HepG2 (cell line): Measurements from ENCODE around the gene TMBIM6. TPM values are rescaled to one million over a fixed set of nuclear protein-coding genes. Genes with fewer than 3 reads are reported as not detected.

Experiments used
- ATAC-seq: fragments of 200-7000 bp; cut with Tn5 transposase; 3 replicates; pipeline ENCODE4 v1.9.1; 2020; ENCODE audit warnings: mild to moderate bottlenecking, moderate library complexity
- BruUV-seq: library from RNA; stranded (reverse); fragments of 400-500 nt; replicated peaks from 2 replicates; lab custom pipeline; 2021; lab: Mats Ljungman, UMichigan
- CTCF ChIA-PET: fragments of 300-600 bp; formaldehyde crosslinking; extraction: SDS; loops from one replicate; lab custom pipeline; 2021; ENCODE audit warnings: low total read pairs, inconsistent platforms, low intra/inter-chr PET ratio; lab: Yijun Ruan, JAX
- POLR2A ChIA-PET: fragments of 350-600 bp; sonication (Branson Sonifier 250); formaldehyde crosslinking; loops from one replicate; lab custom pipeline; 2020; ENCODE audit warnings: antibody characterized with exemption, inconsistent platforms; lab: Yijun Ruan, JAX
- DNase-seq: peaks from one replicate; pipeline ENCODE4 v3.0.0-alpha.2; 2015; ENCODE audit warnings: low spot score
- FAIRE-seq: peaks from 3 replicates; lab custom pipeline; 2011; peaks lifted over from hg19 to GRCh38; lab: Jason Lieb, UNC
- H2AFZ ChIP-seq: one replicate; pipeline ENCODE4 v1.6.1; 2011; ENCODE audit warnings: low read length, inconsistent platforms
- H3K27ac ChIP-seq: fragments of 300-600 bp; 3 replicates; pipeline ENCODE4 v1.8.0; 2011; ENCODE audit warnings: mixed run types, mild to moderate bottlenecking, mixed read lengths, low read length, inconsistent platforms; ENCODE audit not compliant: insufficient read depth; ENCODE audit errors: extremely low read length
- H3K27me3 ChIP-seq, 2 experiments: fragments of 200-600 bp in 1 of 2; 2 replicates in 1 of 2; 3 replicates in 1 of 2; pipeline versions ENCODE4 v1.6.0 to v1.8.0; 2011; ENCODE audit warnings: low read length in 2 of 2, mild to moderate bottlenecking in 2 of 2, moderate library complexity in 2 of 2, inconsistent platforms in 1 of 2; ENCODE audit not compliant: insufficient read depth in 2 of 2, control insufficient read depth in 1 of 2
- H3K36me3 ChIP-seq, 2 experiments: fragments of 200-600 bp in 1 of 2; replicated peaks in 1 of 2; 2 replicates in 1 of 2; 3 replicates in 1 of 2; pipeline versions ENCODE4 v1.5.1 to v1.8.0; 2011; ENCODE audit warnings: low read length in 2 of 2, inconsistent platforms in 1 of 2; ENCODE audit not compliant: insufficient read depth in 2 of 2, control insufficient read depth in 1 of 2
- H3K4me1 ChIP-seq: 2 replicates; pipeline ENCODE4 v1.5.1; 2012; ENCODE audit warnings: low read length, inconsistent platforms; ENCODE audit not compliant: insufficient read depth
- H3K4me2 ChIP-seq: 2 replicates; pipeline ENCODE4 v1.6.0; 2011; ENCODE audit warnings: low read depth, low read length, inconsistent platforms
- H3K4me3 ChIP-seq, 3 experiments: fragments of 200-600 bp in 1 of 3; sonication (generic), shearing (Covaris generic) in 1 of 3; replicated peaks in 1 of 3; 2 replicates each; pipeline ENCODE4 v1.5.1; 2011 to 2016; ENCODE audit warnings: low read length in 3 of 3, inconsistent platforms in 2 of 3, low read depth in 2 of 3, mild to moderate bottlenecking in 2 of 3, control low read depth in 1 of 3, mixed read lengths in 1 of 3; ENCODE audit not compliant: insufficient read depth in 1 of 3
- H3K79me2 ChIP-seq: one replicate; pipeline ENCODE4 v1.6.1; 2011; ENCODE audit warnings: low read length, inconsistent platforms; ENCODE audit not compliant: insufficient read depth
- H3K9ac ChIP-seq: 2 replicates; pipeline ENCODE4 v1.6.0; 2011; ENCODE audit warnings: mild to moderate bottlenecking, low read depth, low read length, inconsistent platforms; ENCODE audit not compliant: insufficient read depth
- H3K9me3 ChIP-seq: 2 replicates; pipeline ENCODE4 v1.5.1; 2012; ENCODE audit warnings: mild to moderate bottlenecking, low read length
- H4K20me1 ChIP-seq: 2 replicates; pipeline ENCODE4 v1.6.0; 2011; ENCODE audit warnings: inconsistent platforms, mild to moderate bottlenecking, low read length, moderate library complexity; ENCODE audit not compliant: insufficient read depth
- CREM ChIP-seq, 2 experiments: sonication (generic) in 1 of 2; formaldehyde crosslinking in 1 of 2; IDR thresholded peaks; 2 replicates each; pipeline versions ENCODE4 v1.4.0 to v1.6.1; 2016 to 2020; ENCODE audit warnings: antibody characterized with exemption in 1 of 2, mild to moderate bottlenecking in 1 of 2, missing genetic modification reagents in 1 of 2
- DPF2 ChIP-seq: sonication (generic); formaldehyde crosslinking; IDR thresholded peaks from 2 replicates; pipeline ENCODE4 v1.4.0; 2020; ENCODE audit warnings: mild to moderate bottlenecking, low read depth, missing genetic modification reagents, borderline replicate concordance
- EHMT2 ChIP-seq: fragments of 200-600 bp; sonication (generic); IDR thresholded peaks from 2 replicates; pipeline ENCODE4 v1.7.0; 2017; ENCODE audit warnings: antibody characterized with exemption, low read depth, low read length, borderline replicate concordance
- IKZF1 ChIP-seq: fragments of 450-650 bp; IDR thresholded peaks from 2 replicates; pipeline ENCODE4 v1.7.1; 2016
- LCORL ChIP-seq, 2 experiments: fragments of 450-650 bp in 1 of 2; sonication (generic) in 1 of 2; formaldehyde crosslinking in 1 of 2; IDR thresholded peaks; 2 replicates each; pipeline versions ENCODE4 v1.5.0 to v1.6.1; 2017 to 2020; ENCODE audit warnings: antibody characterized with exemption in 1 of 2, missing genetic modification reagents in 1 of 2
- MEIS2 ChIP-seq: sonication (generic); formaldehyde crosslinking; IDR thresholded peaks from 2 replicates; pipeline ENCODE4 v1.9.0; 2021; ENCODE audit warnings: mild to moderate bottlenecking, missing genetic modification reagents
- MYC ChIP-seq: sonication (generic); formaldehyde crosslinking; IDR thresholded peaks from 2 replicates; pipeline ENCODE4 v1.9.0; 2021; ENCODE audit warnings: missing genetic modification reagents, borderline replicate concordance
- MYNN ChIP-seq: sonication (generic); formaldehyde crosslinking; IDR thresholded peaks from 2 replicates; pipeline ENCODE4 v1.4.0; 2020; ENCODE audit warnings: mild to moderate bottlenecking, low read depth, missing genetic modification reagents
- TFDP2 ChIP-seq: sonication (generic); formaldehyde crosslinking; IDR thresholded peaks from 2 replicates; pipeline ENCODE4 v1.4.0; 2020; ENCODE audit warnings: missing genetic modification reagents
- TMF1 ChIP-seq: sonication (generic); formaldehyde crosslinking; IDR thresholded peaks from 2 replicates; pipeline ENCODE4 v1.8.1; 2022; ENCODE audit warnings: low read depth, missing genetic modification reagents
- ZNF136 ChIP-seq: sonication (generic); formaldehyde crosslinking; IDR thresholded peaks from 2 replicates; pipeline ENCODE4 v1.8.1; 2022; ENCODE audit warnings: low read depth, mild to moderate bottlenecking, moderate library complexity, missing genetic modification reagents
- WGBS: methylation state at CpG from one replicate; pipeline ENCODE4 v1.1.6; 2017; ENCODE audit warnings: low lambda C conversion rate; 5-methylcytosine and 5-hydroxymethylcytosine counted together
- in situ Hi-C: cut with HindIII; loops from 2 replicates; pipeline ENCODE4 v1.10.0; 2017; ENCODE audit warnings: low pct_unique_long_range_greater_than_20kb; ENCODE audit not compliant: extremely low pct_ligation_motif_present
- intact Hi-C: fragments of 100-400 bp; cut with micrococcal nuclease; formaldehyde crosslinking; loops from one replicate; pipeline ENCODE4 v1.10.0; 2022; ENCODE audit not compliant: unreplicated experiment
- polyA plus RNA-seq, 8 experiments: library from polyadenylated mRNA; depleted of rRNA in 3 of 8; stranded (reverse) in 7 of 8; unstranded in 1 of 8; fragments of >200 nt; fragmentation: Illumina TruSeq in 4 of 8; extraction: Trizol in 4 of 8; gene quantifications; 2 replicates each; pipeline versions ENCODE4 v1.2.1 to v1.2.3, GENCODE V29; 2011 to 2016; ENCODE audit warnings: low read depth in 4 of 8, missing spikeins in 1 of 8, mixed read lengths in 1 of 8; ENCODE audit not compliant: insufficient read depth in 1 of 8
- total RNA-seq, 5 experiments: library from RNA; depleted of rRNA; stranded (reverse); fragments of >200 nt; fragmentation: Illumina TruSeq; extraction: Trizol; gene quantifications; 2 replicates each; pipeline ENCODE4 v1.2.3, GENCODE V29; 2016; ENCODE audit warnings: low read depth in 1 of 5
- TF ChIP-seq, protein P1 (sequence below): IDR thresholded peaks from 2 replicates; pipeline ENCODE4 v1.6.1; 2016; ENCODE audit warnings: low read depth
- TF ChIP-seq, protein P2 (sequence below): IDR thresholded peaks from 2 replicates; pipeline ENCODE4 v1.6.1; 2012; ENCODE audit warnings: low read depth, low read length, improper control_type of control experiment
- TF ChIP-seq, protein P3 (sequence below): sonication (generic); formaldehyde crosslinking; IDR thresholded peaks from 2 replicates; pipeline ENCODE4 v1.4.0; 2020; ENCODE audit warnings: missing genetic modification reagents

Gene TMBIM6
- total and polyA plus RNA-seq, 2 of the 13 experiments (the other 11 are each of a cell fraction or from before 2014, with no cell fraction given) = 412 to 468 TPM

DNA sequence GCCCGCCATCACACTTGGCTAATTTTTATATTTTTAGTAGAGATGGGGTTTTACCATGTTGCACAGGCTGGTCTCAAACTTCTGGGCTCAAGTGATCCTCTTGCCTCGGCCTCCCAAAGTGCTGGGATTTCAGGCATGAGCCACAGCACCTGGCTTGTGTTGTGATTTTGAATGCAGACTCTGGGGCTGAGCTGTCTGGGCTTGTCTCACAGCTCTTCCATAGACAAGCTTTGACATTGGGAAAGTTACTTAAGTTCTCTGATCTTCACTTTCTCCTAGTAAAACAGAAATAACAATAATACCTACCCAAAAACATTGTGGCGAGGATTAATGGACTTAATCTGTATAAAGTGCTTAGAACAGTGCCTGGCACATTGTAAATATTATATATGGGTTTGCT, 36.0 kb downstream of the TMBIM6 start:
- BruUV-seq = no TSS peak
- POLR2A ChIA-PET = interaction anchor here (2.2 kb wide), 1 partner anchor 36 kb away, joined by 12 read pairs; the partner anchor contains the start of gene TMBIM6
- ATAC-seq (no peak), FAIRE-seq (no peak), DNase-seq (no peak)
- 38% methylated on average over 3 of the region's 3 CpGs for WGBS
- Histone ChIP-seq H3K27me3 (peaks cover 0 to 4% of the 10 kb centered on the region in 2 experiments; a peak in 1 of 5 replicates), H4K20me1 (no peaks in the 10 kb centered on the region), H3K4me3 (no peak overlapping the region), H3K36me3 (no peaks in the 10 kb centered on the region), H2AFZ (no peak overlapping the region), H3K79me2 (no peaks in the 10 kb centered on the region), H3K4me2 (no peak overlapping the region), H3K9me3 (no peaks in the 10 kb centered on the region), H3K9ac (no peak overlapping the region), H3K27ac (no peak overlapping the region), H3K4me1 (peaks cover 16% of the 10 kb centered on the region)
- CTCF ChIA-PET = interaction anchor here (1.4 to 4.4 kb wide), 3 partner anchors 36 to 140 kb away, joined by 4 to 39 read pairs (median 16); partner anchors contain the start of gene TMBIM6
- intact Hi-C loops (loop anchor here (10.0 kb wide), 1 partner anchor 53 kb away; no protein-coding TSS in a partner anchor), in situ Hi-C loops (loop anchor here (10.0 kb wide), 1 partner anchor 57 kb away; no protein-coding TSS in a partner anchor)
- TF ChIP-seq LCORL (IDR thresholded peaks at IDR 0.05) = no peak
- no peak for TF ChIP-seq LCORL (CRISPR knock-in tag; IDR thresholded peaks at IDR 0.05)
- TF ChIP-seq, protein P1, sequence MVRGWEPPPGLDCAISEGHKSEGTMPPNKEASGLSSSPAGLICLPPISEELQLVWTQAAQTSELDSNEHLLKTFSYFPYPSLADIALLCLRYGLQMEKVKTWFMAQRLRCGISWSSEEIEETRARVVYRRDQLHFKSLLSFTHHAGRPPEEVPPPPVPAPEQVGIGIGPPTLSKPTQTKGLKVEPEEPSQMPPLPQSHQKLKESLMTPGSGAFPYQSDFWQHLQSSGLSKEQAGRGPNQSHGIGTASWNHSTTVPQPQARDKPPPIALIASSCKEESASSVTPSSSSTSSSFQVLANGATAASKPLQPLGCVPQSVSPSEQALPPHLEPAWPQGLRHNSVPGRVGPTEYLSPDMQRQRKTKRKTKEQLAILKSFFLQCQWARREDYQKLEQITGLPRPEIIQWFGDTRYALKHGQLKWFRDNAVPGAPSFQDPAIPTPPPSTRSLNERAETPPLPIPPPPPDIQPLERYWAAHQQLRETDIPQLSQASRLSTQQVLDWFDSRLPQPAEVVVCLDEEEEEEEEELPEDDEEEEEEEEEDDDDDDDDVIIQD (CRISPR knock-in tag) = no peak
- no peak for TF ChIP-seq CREM (IDR thresholded peaks at IDR 0.05)
- TF ChIP-seq CREM (CRISPR knock-in tag; IDR thresholded peaks at IDR 0.05) = no peak
- TF ChIP-seq MYNN (CRISPR knock-in tag) = no peak
- no peak for TF ChIP-seq ZNF136 (CRISPR knock-in tag)
- TF ChIP-seq, protein P2, sequence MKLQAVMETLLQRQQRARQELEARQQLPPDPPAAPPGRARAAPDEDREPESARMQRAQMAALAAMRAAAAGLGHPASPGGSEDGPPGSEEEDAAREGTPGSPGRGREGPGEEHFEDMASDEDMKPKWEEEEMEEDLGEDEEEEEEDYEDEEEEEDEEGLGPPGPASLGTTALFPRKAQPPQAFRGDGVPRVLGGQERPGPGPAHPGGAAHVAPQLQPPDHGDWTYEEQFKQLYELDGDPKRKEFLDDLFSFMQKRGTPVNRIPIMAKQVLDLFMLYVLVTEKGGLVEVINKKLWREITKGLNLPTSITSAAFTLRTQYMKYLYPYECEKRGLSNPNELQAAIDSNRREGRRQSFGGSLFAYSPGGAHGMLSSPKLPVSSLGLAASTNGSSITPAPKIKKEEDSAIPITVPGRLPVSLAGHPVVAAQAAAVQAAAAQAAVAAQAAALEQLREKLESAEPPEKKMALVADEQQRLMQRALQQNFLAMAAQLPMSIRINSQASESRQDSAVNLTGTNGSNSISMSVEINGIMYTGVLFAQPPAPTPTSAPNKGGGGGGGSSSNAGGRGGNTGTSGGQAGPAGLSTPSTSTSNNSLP = no peak
- TF ChIP-seq EHMT2 = no peak
- TF ChIP-seq MYC (CRISPR knock-in tag) = no peak
- TF ChIP-seq TMF1 (CRISPR knock-in tag) = no peak
- no peak for TF ChIP-seq TFDP2 (CRISPR knock-in tag)
- no peak for TF ChIP-seq MEIS2 (CRISPR knock-in tag)
- no peak for TF ChIP-seq IKZF1
- TF ChIP-seq DPF2 (CRISPR knock-in tag) = no peak
- TF ChIP-seq, protein P3, sequence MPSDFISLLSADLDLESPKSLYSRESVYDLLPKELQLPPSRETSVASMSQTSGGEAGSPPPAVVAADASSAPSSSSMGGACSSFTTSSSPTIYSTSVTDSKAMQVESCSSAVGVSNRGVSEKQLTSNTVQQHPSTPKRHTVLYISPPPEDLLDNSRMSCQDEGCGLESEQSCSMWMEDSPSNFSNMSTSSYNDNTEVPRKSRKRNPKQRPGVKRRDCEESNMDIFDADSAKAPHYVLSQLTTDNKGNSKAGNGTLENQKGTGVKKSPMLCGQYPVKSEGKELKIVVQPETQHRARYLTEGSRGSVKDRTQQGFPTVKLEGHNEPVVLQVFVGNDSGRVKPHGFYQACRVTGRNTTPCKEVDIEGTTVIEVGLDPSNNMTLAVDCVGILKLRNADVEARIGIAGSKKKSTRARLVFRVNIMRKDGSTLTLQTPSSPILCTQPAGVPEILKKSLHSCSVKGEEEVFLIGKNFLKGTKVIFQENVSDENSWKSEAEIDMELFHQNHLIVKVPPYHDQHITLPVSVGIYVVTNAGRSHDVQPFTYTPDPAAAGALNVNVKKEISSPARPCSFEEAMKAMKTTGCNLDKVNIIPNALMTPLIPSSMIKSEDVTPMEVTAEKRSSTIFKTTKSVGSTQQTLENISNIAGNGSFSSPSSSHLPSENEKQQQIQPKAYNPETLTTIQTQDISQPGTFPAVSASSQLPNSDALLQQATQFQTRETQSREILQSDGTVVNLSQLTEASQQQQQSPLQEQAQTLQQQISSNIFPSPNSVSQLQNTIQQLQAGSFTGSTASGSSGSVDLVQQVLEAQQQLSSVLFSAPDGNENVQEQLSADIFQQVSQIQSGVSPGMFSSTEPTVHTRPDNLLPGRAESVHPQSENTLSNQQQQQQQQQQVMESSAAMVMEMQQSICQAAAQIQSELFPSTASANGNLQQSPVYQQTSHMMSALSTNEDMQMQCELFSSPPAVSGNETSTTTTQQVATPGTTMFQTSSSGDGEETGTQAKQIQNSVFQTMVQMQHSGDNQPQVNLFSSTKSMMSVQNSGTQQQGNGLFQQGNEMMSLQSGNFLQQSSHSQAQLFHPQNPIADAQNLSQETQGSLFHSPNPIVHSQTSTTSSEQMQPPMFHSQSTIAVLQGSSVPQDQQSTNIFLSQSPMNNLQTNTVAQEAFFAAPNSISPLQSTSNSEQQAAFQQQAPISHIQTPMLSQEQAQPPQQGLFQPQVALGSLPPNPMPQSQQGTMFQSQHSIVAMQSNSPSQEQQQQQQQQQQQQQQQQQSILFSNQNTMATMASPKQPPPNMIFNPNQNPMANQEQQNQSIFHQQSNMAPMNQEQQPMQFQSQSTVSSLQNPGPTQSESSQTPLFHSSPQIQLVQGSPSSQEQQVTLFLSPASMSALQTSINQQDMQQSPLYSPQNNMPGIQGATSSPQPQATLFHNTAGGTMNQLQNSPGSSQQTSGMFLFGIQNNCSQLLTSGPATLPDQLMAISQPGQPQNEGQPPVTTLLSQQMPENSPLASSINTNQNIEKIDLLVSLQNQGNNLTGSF = no peak
